H1 (cell line): ENCODE results near the gene ITPR1. TPM values are rescaled to one million over a fixed set of nuclear protein-coding genes. Genes with fewer than 3 reads are reported as not detected.

Source experiments
- CTCF ChIA-PET: fragments of 300-600 bp; sonication (Branson Sonifier 250); formaldehyde crosslinking; loops from one replicate; lab custom pipeline; 2021; ENCODE audit not compliant: partially characterized antibody; lab: Charles Lee
- POLR2A ChIA-PET: fragments of 300-600 bp; sonication (Branson Sonifier 250); formaldehyde crosslinking; loops from one replicate; lab custom pipeline; 2021; ENCODE audit warnings: inconsistent platforms; ENCODE audit not compliant: partially characterized antibody; lab: Charles Lee
- DNase-seq, 2 experiments: peaks; one replicate each; pipeline versions ENCODE4 v3.0.0 to v3.0.0-alpha.2; 2010 to 2022; ENCODE audit warnings: low spot score in 2 of 2, low read depth in 1 of 2, mixed read lengths in 1 of 2
- FAIRE-seq: peaks from 2 replicates; lab custom pipeline; 2011; peaks lifted over from hg19 to GRCh38; lab: Jason Lieb, UNC
- H2AFZ ChIP-seq: 2 replicates; pipeline ENCODE4 v1.8.1; 2012; ENCODE audit warnings: low read length, inconsistent platforms
- H2AK5ac ChIP-seq: 2 replicates; pipeline ENCODE4 v1.6.1; 2013; ENCODE audit warnings: low read depth, low read length
- H2BK120ac ChIP-seq: replicated peaks from 2 replicates; pipeline ENCODE3; 2013; ENCODE audit warnings: low read depth, low read length, inconsistent platforms
- H2BK12ac ChIP-seq: 2 replicates; pipeline ENCODE4 v1.6.1; 2013; ENCODE audit warnings: low read depth, low read length
- H2BK15ac ChIP-seq: 2 replicates; pipeline ENCODE4 v1.6.1; 2013; ENCODE audit warnings: low read length
- H2BK20ac ChIP-seq: 2 replicates; pipeline ENCODE4 v1.6.1; 2013; ENCODE audit warnings: low read length
- H2BK5ac ChIP-seq: 2 replicates; pipeline ENCODE4 v1.6.1; 2013; ENCODE audit warnings: low read depth, low read length
- H3K14ac ChIP-seq: 2 replicates; pipeline ENCODE4 v1.6.1; 2013; ENCODE audit warnings: inconsistent platforms; ENCODE audit not compliant: insufficient read length
- H3K18ac ChIP-seq: 2 replicates; pipeline ENCODE4 v1.6.1; 2013; ENCODE audit warnings: low read length; ENCODE audit errors: extremely low read depth
- H3K23ac ChIP-seq: 2 replicates; pipeline ENCODE4 v1.6.1; 2013; ENCODE audit warnings: inconsistent platforms; ENCODE audit not compliant: insufficient read length
- H3K23me2 ChIP-seq: 2 replicates; pipeline ENCODE4 v1.6.1; 2013; ENCODE audit warnings: low read depth, low read length
- H3K27ac ChIP-seq: 2 replicates; pipeline ENCODE4 v1.6.1; 2011; ENCODE audit warnings: low read depth, low read length, inconsistent platforms
- H3K27me3 ChIP-seq, 4 experiments: replicated peaks in 1 of 4; 1 replicate in 1 of 4; 2 replicates in 3 of 4; pipeline versions ENCODE4 v1.6.1 to v1.8.1; 2011 to 2013; ENCODE audit warnings: low read length in 3 of 4, mild to moderate bottlenecking in 3 of 4, inconsistent platforms in 2 of 4, mixed read lengths in 2 of 4, moderate library complexity in 1 of 4; ENCODE audit not compliant: control insufficient read depth in 3 of 4, insufficient read depth in 3 of 4; ENCODE audit errors: extremely low read depth in 1 of 4
- H3K36me3 ChIP-seq, 4 experiments: 2 replicates each; pipeline versions ENCODE4 v1.6.1 to v1.8.1; 2011 to 2013; ENCODE audit warnings: mild to moderate bottlenecking in 4 of 4, low read length in 3 of 4, moderate library complexity in 2 of 4, control low read depth in 1 of 4, inconsistent platforms in 1 of 4; ENCODE audit not compliant: insufficient read depth in 4 of 4, control insufficient read depth in 2 of 4
- H3K4ac ChIP-seq: replicated peaks from 2 replicates; pipeline ENCODE3; 2013; ENCODE audit warnings: low read length, low read depth, mixed read lengths, inconsistent platforms; ENCODE audit not compliant: insufficient read length
- H3K4me1 ChIP-seq, 4 experiments: replicated peaks in 1 of 4; 1 replicate in 1 of 4; 2 replicates in 3 of 4; pipeline versions ENCODE4 v1.6.1 to v1.8.1; 2011 to 2013; ENCODE audit warnings: low read length in 3 of 4, inconsistent platforms in 2 of 4, mixed read lengths in 1 of 4; ENCODE audit not compliant: insufficient read depth in 4 of 4, control insufficient read depth in 3 of 4
- H3K4me2 ChIP-seq, 2 experiments: 2 replicates each; pipeline versions ENCODE4 v1.6.1 to v1.8.1; 2011 to 2013; ENCODE audit warnings: low read depth in 2 of 2, low read length in 2 of 2, control low read depth in 1 of 2, inconsistent platforms in 1 of 2, mild to moderate bottlenecking in 1 of 2; ENCODE audit not compliant: insufficient read depth in 1 of 2
- H3K4me3 ChIP-seq, 4 experiments: fragments of 200-600, 300-600 bp in 1 of 4; sonication (generic), shearing (Covaris generic), sonication (Bioruptor Twin) in 1 of 4; 2 replicates each; pipeline versions ENCODE4 v1.5.1 to v1.8.1; 2011 to 2016; ENCODE audit warnings: low read length in 4 of 4, low read depth in 3 of 4, control low read depth in 2 of 4, inconsistent platforms in 2 of 4, mild to moderate bottlenecking in 2 of 4, mixed read lengths in 1 of 4, moderate library complexity in 1 of 4; ENCODE audit not compliant: insufficient read depth in 2 of 4; ENCODE audit errors: extremely low read depth in 1 of 4
- H3K56ac ChIP-seq: replicated peaks from 2 replicates; pipeline ENCODE3; 2013; ENCODE audit warnings: low read depth, mild to moderate bottlenecking, mixed read lengths, low read length, inconsistent platforms; ENCODE audit not compliant: insufficient read length
- H3K79me1 ChIP-seq: 2 replicates; pipeline ENCODE4 v1.6.1; 2013; ENCODE audit warnings: low read depth, low read length, control low read depth
- H3K79me2 ChIP-seq, 2 experiments: 2 replicates each; pipeline versions ENCODE4 v1.6.1 to v1.8.1; 2012 to 2013; ENCODE audit warnings: low read length in 2 of 2, mild to moderate bottlenecking in 2 of 2, inconsistent platforms in 1 of 2; ENCODE audit not compliant: insufficient read depth in 2 of 2, control insufficient read depth in 1 of 2
- H3K9ac ChIP-seq, 4 experiments: replicated peaks in 1 of 4; 1 replicate in 1 of 4; 2 replicates in 3 of 4; pipeline versions ENCODE4 v1.6.1 to v1.8.1; 2011 to 2013; ENCODE audit warnings: low read depth in 3 of 4, low read length in 3 of 4, control low read depth in 2 of 4, mild to moderate bottlenecking in 2 of 4, moderate library complexity in 2 of 4, inconsistent platforms in 1 of 4; ENCODE audit errors: extremely low read depth in 1 of 4
- H3K9me3 ChIP-seq, 2 experiments: 2 replicates each; pipeline versions ENCODE4 v1.6.1 to v1.8.1; 2012 to 2013; ENCODE audit warnings: mild to moderate bottlenecking in 2 of 2, moderate library complexity in 2 of 2, control low read depth in 1 of 2, inconsistent platforms in 1 of 2, low read depth in 1 of 2, low read length in 1 of 2, mixed read lengths in 1 of 2; ENCODE audit not compliant: insufficient read depth in 2 of 2
- H4K20me1 ChIP-seq, 2 experiments: replicated peaks in 1 of 2; 2 replicates each; pipeline versions ENCODE3 to v1.8.1; 2011 to 2013; ENCODE audit warnings: inconsistent platforms in 2 of 2, low read length in 2 of 2, mild to moderate bottlenecking in 1 of 2; ENCODE audit not compliant: insufficient read depth in 2 of 2, control insufficient read depth in 1 of 2
- H4K5ac ChIP-seq: 2 replicates; pipeline ENCODE4 v1.6.1; 2013; ENCODE audit warnings: low read length, low read depth, mixed read lengths, inconsistent platforms; ENCODE audit not compliant: insufficient read length
- H4K8ac ChIP-seq: 2 replicates; pipeline ENCODE4 v1.8.0; 2013; ENCODE audit warnings: mild to moderate bottlenecking, moderate library complexity, low read length, inconsistent platforms; ENCODE audit not compliant: insufficient read depth; ENCODE audit errors: extremely low read depth
- H4K91ac ChIP-seq: replicated peaks from 2 replicates; pipeline ENCODE3; 2013; ENCODE audit warnings: low read length, mixed read lengths, inconsistent platforms; ENCODE audit not compliant: insufficient read length
- CBX8 ChIP-seq: fragments of 300-800, 300-1000 bp; sonication (generic); IDR thresholded peaks from 2 replicates; pipeline ENCODE4 v1.7.1; 2016; ENCODE audit warnings: low read depth, low read length, borderline replicate concordance
- CTBP2 ChIP-seq: IDR thresholded peaks from 2 replicates; pipeline ENCODE4 v1.7.0; 2011; ENCODE audit warnings: borderline replicate concordance, mild to moderate bottlenecking, moderate library complexity, mixed read lengths, low read length; ENCODE audit not compliant: insufficient read depth, insufficient read length
- EGR1 ChIP-seq: IDR thresholded peaks from 2 replicates; pipeline ENCODE4 v1.6.1; 2011; ENCODE audit warnings: low read depth, low read length, borderline replicate concordance
- JUN ChIP-seq: IDR thresholded peaks from 2 replicates; pipeline ENCODE4 v1.6.1; 2011; ENCODE audit warnings: low read depth, mild to moderate bottlenecking, improper control_type of control experiment, low read length
- MAFK ChIP-seq: IDR thresholded peaks from 2 replicates; pipeline ENCODE4 v1.6.1; 2012; ENCODE audit warnings: low read depth, mild to moderate bottlenecking, improper control_type of control experiment, low read length
- NANOG ChIP-seq: IDR thresholded peaks from 2 replicates; pipeline ENCODE4 v1.6.1; 2011; ENCODE audit warnings: low read length, low read depth, mild to moderate bottlenecking, inconsistent platforms; ENCODE audit not compliant: insufficient read depth, poor library complexity, severe bottlenecking
- WGBS, 2 experiments: shearing (Covaris generic) in 1 of 2; methylation state at CpG; one replicate each; pipeline versions ENCODE4 v1.1.6 to v1.1.7; 2013 to 2015; ENCODE audit warnings: low lambda C conversion rate in 2 of 2, mixed read lengths in 2 of 2, inconsistent platforms in 1 of 2, low coverage in 1 of 2, missing lambda C conversion rate in 1 of 2; ENCODE audit not compliant: insufficient replicate concordance in 2 of 2, insufficient coverage in 1 of 2, insufficient read length in 1 of 2; ENCODE audit errors: extremely low coverage in 1 of 2, missing lambda C conversion rate in 1 of 2; 5-methylcytosine and 5-hydroxymethylcytosine counted together
- polyA plus RNA-seq, 7 experiments: library from polyadenylated mRNA; depleted of rRNA in 3 of 7; stranded (reverse) in 5 of 7; unstranded in 2 of 7; fragments of >200 nt in 5 of 7; fragments of 200-250 nt in 2 of 7; gene quantifications; 1 replicate in 5 of 7; 2 replicates in 1 of 7; 4 replicates in 1 of 7; pipeline versions ENCODE4 v1.2.1 to v1.2.3, GENCODE V29; 2011 to 2013; ENCODE audit warnings: missing spikeins in 2 of 7, mixed read lengths in 2 of 7
- total RNA-seq: library from RNA; stranded (reverse); fragmentation: NEBNext Ultra II Directional; extraction: Animal tissue kit (Norgen Biotek cat#: 25700); gene quantifications from 2 replicates; pipeline ENCODE4 v1.2.1, GENCODE V29; 2021

ITPR1 gene
- total and polyA plus RNA-seq, 2 of the 8 experiments (the other 6 are each of a cell fraction or from before 2014, with no cell fraction given) = 2.5 to 16.3 TPM

DNA sequence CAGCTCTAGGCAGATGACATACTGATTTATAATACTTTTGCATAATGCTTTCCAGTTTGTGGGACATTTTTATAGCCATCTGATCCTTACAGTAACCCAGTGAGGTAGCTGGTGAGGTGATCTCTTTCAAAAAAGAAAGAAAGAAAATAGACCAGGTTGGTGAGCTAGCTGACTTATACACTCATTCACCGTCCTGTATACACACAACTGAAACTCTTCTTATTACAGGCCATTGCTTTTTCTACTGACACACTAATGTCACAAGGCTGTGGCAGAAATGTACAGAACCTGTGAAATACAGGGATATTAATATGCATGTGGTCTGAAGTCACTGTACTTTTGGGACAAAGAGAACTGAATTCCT lies 335.9 kb downstream of the ITPR1 start:
- Histone ChIP-seq H3K9me3 (no peaks in the 10 kb centered on the region), H2BK12ac (no peak overlapping the region), H3K23ac (no peak overlapping the region), H2BK20ac (no peak overlapping the region), H4K91ac (no peak overlapping the region), H3K4me3 (no peak overlapping the region), H4K5ac (no peak overlapping the region), H3K36me3 (no peaks in the 10 kb centered on the region), H4K20me1 (peaks cover 0 to 2% of the 10 kb centered on the region in 2 experiments), H3K4me1 (peaks cover 0 to 4% (median 2%) of the 10 kb centered on the region in 4 experiments; a peak in 3 of 7 replicates), H2BK5ac (no peak overlapping the region), H3K27ac (no peak overlapping the region), H4K8ac (no peak overlapping the region), H3K9ac (no peak overlapping the region), H3K56ac (no peak overlapping the region), H2BK120ac (no peak overlapping the region), H3K4ac (no peak overlapping the region), H2AFZ (no peak overlapping the region), H2BK15ac (no peak overlapping the region), H3K18ac (no peak overlapping the region), H3K79me2 (no peaks in the 10 kb centered on the region), H2AK5ac (no peak overlapping the region), H3K4me2 (no peak overlapping the region), H3K14ac (no peak overlapping the region), H3K23me2 (no peaks in the 10 kb centered on the region), H3K27me3 (no peaks in the 10 kb centered on the region), H3K79me1 (no peaks in the 10 kb centered on the region)
- TF ChIP-seq CTBP2 = no peak
- TF ChIP-seq JUN = no peak
- no peak for TF ChIP-seq MAFK
- no peak for TF ChIP-seq EGR1
- no peak for TF ChIP-seq NANOG
- TF ChIP-seq CBX8 = no peak
- POLR2A ChIA-PET = no interaction called here
- no peak for DNase-seq
- WGBS, 2 experiments = 100% methylated on average over 1 of the region's 1 CpG; no CpG with 5 or more reads in 1 of the 2 experiments
- no peak for FAIRE-seq
- CTCF ChIA-PET = interaction anchor here (1.4 kb wide), 1 partner anchor 118 kb away, joined by 4 read pairs; no protein-coding TSS in a partner anchor
